Esophagus muscularis mucosa (tissue), 4 donors: ENCODE measurements around the gene CARD6. TPM values are rescaled to one million over a fixed set of nuclear protein-coding genes. Genes with fewer than 3 reads are reported as not detected.

Experiments
- DNase-seq: peaks from one replicate; pipeline ENCODE4 v3.0.0-alpha.2; 2017; ENCODE audit errors: extremely low spot score
- H3K27ac ChIP-seq, 4 donors: fragments of 200-600 bp; sonication (generic); replicated peaks in 1 of 4; 1 replicate in 3 of 4; 2 replicates in 1 of 4; pipeline ENCODE4 v1.5.1; 2016 to 2019; ENCODE audit warnings: mild to moderate bottlenecking in 1 of 4
- H3K27me3 ChIP-seq, 4 donors: fragments of 200-600 bp; sonication (generic); one replicate each; pipeline versions ENCODE4 v1.5.1 to v1.6.0; 2016 to 2019
- H3K36me3 ChIP-seq, 4 donors: fragments of 200-600 bp; sonication (generic); one replicate each; pipeline ENCODE4 v1.5.1; 2016 to 2019
- H3K4me1 ChIP-seq, 4 donors: fragments of 200-600 bp; sonication (generic); one replicate each; pipeline ENCODE4 v1.5.1; 2016 to 2019
- H3K4me3 ChIP-seq, 4 donors: fragments of 200-600 bp; sonication (generic); 1 replicate in 2 of 4; 2 replicates in 2 of 4; pipeline ENCODE4 v1.5.1; 2016 to 2019; ENCODE audit warnings: mild to moderate bottlenecking in 4 of 4, moderate library complexity in 1 of 4
- H3K9me3 ChIP-seq, 4 donors: fragments of 200-600 bp; sonication (generic); 1 replicate in 3 of 4; 2 replicates in 1 of 4; pipeline ENCODE4 v1.5.1; 2016 to 2019
- CTCF ChIP-seq, 3 experiments: fragments of 200-600 bp in 2 of 3; fragments of 450-650 bp in 1 of 3; sonication (generic) in 2 of 3; IDR thresholded peaks; one replicate each; pipeline ENCODE4 v1.5.1; 2017 to 2019; ENCODE audit warnings: antibody characterized with exemption in 3 of 3, mild to moderate bottlenecking in 2 of 3, moderate library complexity in 1 of 3
- EP300 ChIP-seq: sonication (generic); formaldehyde crosslinking; IDR thresholded peaks from one replicate; pipeline ENCODE4 v1.6.1; 2017; ENCODE audit warnings: antibody characterized with exemption
- POLR2A ChIP-seq: fragments of 450-650 bp; IDR thresholded peaks from one replicate; pipeline ENCODE4 v1.6.1; 2017; ENCODE audit warnings: antibody characterized with exemption, moderate library complexity, mild to moderate bottlenecking, low read depth
- POLR2AphosphoS5 ChIP-seq, 2 donors: sonication (generic); formaldehyde crosslinking; IDR thresholded peaks; one replicate each; pipeline ENCODE4 v1.6.1; 2017; ENCODE audit warnings: antibody characterized with exemption in 2 of 2
- WGBS: methylation state at CpG from one replicate; pipeline ENCODE4 v1.1.5; 2018; 5-methylcytosine and 5-hydroxymethylcytosine counted together
- intact Hi-C: fragments of 100-400 bp; cut with DNase I; formaldehyde crosslinking; loops from one replicate; pipeline ENCODE4 v1.15.1; 2023
- total RNA-seq, 4 donors: library from RNA; depleted of rRNA; stranded (reverse); fragments of >200 nt; gene quantifications; one replicate each; pipeline versions ENCODE4 v1.1.0 to v1.2.1, GENCODE V29; 2016

Gene CARD6
- total RNA-seq, 4 donors from 2014 or later: 5.4 to 10.1 (median 9.0) TPM

GRCh38 chr5:40833712-40834229, 7.4 kb upstream of the CARD6 start:
- Histone ChIP-seq H3K36me3 (peaks cover 44 to 54% (median 50%) of the 10 kb centered on the region in 4 donors), H3K27me3 (no peaks in the 10 kb centered on the region), H3K4me3 (peak overlapping the region; percentile 61 to 71 (median 66)), H3K9me3 (no peaks in the 10 kb centered on the region), H3K27ac (peak overlapping the region; percentile 93 to 97 (median 94)), H3K4me1 (peaks cover 16 to 35% (median 24%) of the 10 kb centered on the region in 4 donors)
- intact Hi-C loops: loop anchor here (5.0 kb wide), 1 partner anchor 76 kb away; the partner anchor contains the start of gene TTC33
- TF ChIP-seq POLR2AphosphoS5 (IDR thresholded peaks at IDR 0.05): no peak
- no peak for TF ChIP-seq CTCF (IDR thresholded peaks at IDR 0.05)
- no peak for TF ChIP-seq POLR2A
- no peak for TF ChIP-seq EP300
- peak; percentile 29 for DNase-seq
- 73% methylated on average over 13 of the region's 13 CpGs for WGBS

- peaks cover 16 to 35% (median 24%) of the 10 kb centered on the region in 4 donors for H3K4me1 ChIP-seq
- H3K27ac ChIP-seq: peak overlapping the region; percentile 93 to 97 (median 94)
- peak overlapping the region; percentile 61 to 71 (median 66) for H3K4me3 ChIP-seq
- H3K9me3 ChIP-seq: no peaks in the 10 kb centered on the region
- intact Hi-C loops: loop anchor here (5.0 kb wide), 1 partner anchor 77 kb away; the partner anchor contains the start of gene TTC33
- no peak for TF ChIP-seq EP300
- TF ChIP-seq POLR2A: no peak
- TF ChIP-seq POLR2AphosphoS5 (IDR thresholded peaks at IDR 0.05): no peak
- TF ChIP-seq CTCF (IDR thresholded peaks at IDR 0.05): no peak
- peaks cover 41 to 47% (median 44%) of the 10 kb centered on the region in 4 donors for H3K36me3 ChIP-seq
- no peaks in the 10 kb centered on the region for H3K27me3 ChIP-seq
- DNase-seq: peak; percentile 74
- WGBS: 2% methylated on average over 21 of the region's 21 CpGs
Measured at GRCh38 chr5:40834391-40834848, 6.7 kb upstream of the CARD6 start.

GRCh38 chr5:40834849-40835787, 6.0 kb upstream of the CARD6 start, which contains the start of gene RPL37:
TSS of gene RPL37 (minus strand) at chr5:40835222. CDS start at chr5:40835185, 37 bp downstream.
- 3% methylated on average over 39 of the region's 61 CpGs for WGBS
- Histone ChIP-seq H3K4me3 (peak within 1 kb of the TSS; percentile 61 to 71 (median 66)), H3K27me3 (no peaks in the 10 kb centered on the region), H3K27ac (peak within 1 kb of the TSS; percentile 93 to 97 (median 94)), H3K9me3 (no peaks in the 10 kb centered on the region), H3K36me3 (peaks cover 36 to 40% (median 37%) of the 10 kb centered on the region in 4 donors), H3K4me1 (peaks cover 16 to 35% (median 24%) of the 10 kb centered on the region in 4 donors)
- intact Hi-C loops: loop anchor here (5.0 kb wide), 1 partner anchor 78 kb away; the partner anchor contains the start of gene TTC33
- TF ChIP-seq POLR2A (peak; percentile 83), POLR2AphosphoS5 (IDR thresholded peaks at IDR 0.05) (peak; percentile 98 to 99), CTCF (IDR thresholded peaks at IDR 0.05) (peak in 1 of 3 experiments; percentile 8), EP300 (no peak)
- peak; percentile 99 for DNase-seq

GRCh38 chr5:40838086-40838485, 3.1 kb upstream of the CARD6 start:
- peaks cover 0 to 6% (median 0%) of the 10 kb centered on the region in 4 donors for H3K27me3 ChIP-seq
- H3K4me1 ChIP-seq: peaks cover 15 to 23% (median 20%) of the 10 kb centered on the region in 4 donors
- WGBS: 94% methylated on average over 6 of the region's 6 CpGs
- DNase-seq: peak; percentile 7
- no peaks in the 10 kb centered on the region for H3K9me3 ChIP-seq
- TF ChIP-seq POLR2AphosphoS5 (IDR thresholded peaks at IDR 0.05): no peak
- TF ChIP-seq EP300: no peak
- no peak for TF ChIP-seq POLR2A
- no peak for TF ChIP-seq CTCF (IDR thresholded peaks at IDR 0.05)
- H3K27ac ChIP-seq: no peak overlapping the region
- intact Hi-C loops: no loop called here
- peaks cover 6 to 11% (median 8%) of the 10 kb centered on the region in 4 donors for H3K36me3 ChIP-seq
- no peak overlapping the region for H3K4me3 ChIP-seq
